Measurements from ENCODE around the gene ARHGAP32.

Gene ARHGAP32

GRCh38 chr11:128948583-128948982 is 243.5 kb downstream of the ARHGAP32 start:
- no peak for DNase-seq

GRCh38 chr11:128947773-128948172 is 244.4 kb downstream of the ARHGAP32 start:
- DNase-seq: no peak

DNA sequence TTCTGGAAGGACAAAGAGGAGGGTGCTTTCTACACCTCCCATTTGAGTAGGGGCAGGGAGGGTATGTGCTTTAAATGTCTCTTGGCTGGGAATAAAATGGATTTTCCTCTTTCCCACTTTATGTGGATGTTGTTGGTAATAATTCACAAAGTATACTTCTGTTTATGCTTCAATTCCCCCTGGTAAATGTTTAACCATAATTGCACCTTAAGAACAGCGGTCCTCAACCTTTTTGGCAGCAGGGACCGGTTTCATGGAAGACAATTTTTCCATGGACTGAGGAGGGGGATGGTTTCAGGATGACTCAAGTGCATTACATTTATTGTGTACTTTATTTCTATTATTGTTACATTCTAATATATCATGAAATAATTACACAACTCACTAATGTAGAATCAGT is 245.5 kb downstream of the ARHGAP32 start:
- no peak for DNase-seq

DNA sequence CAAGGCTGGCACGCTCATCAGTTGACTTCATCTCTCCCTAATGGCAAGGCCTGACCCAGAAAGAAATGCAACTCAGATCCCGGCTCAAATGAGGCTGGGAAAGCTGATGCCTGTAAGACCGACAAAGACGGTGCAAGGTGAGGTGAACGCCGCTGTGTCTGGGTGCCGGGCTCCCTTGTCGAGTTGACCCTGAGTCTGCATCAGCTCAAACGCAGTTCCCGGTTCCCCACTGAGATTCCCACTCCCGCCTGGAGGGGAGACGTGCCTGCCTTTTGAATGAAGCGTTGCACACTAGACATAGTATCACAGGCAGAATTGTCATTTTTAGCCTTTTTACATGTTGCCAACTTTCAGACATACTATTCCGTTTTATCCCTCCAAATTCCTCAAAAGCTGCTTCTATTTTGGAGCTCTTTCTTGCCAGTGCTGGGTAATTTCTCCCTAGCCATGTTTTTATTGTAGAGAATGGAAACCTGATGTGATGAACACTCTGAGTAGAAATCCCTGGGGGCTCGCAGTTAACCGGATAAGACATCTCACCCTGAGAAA is 248.6 kb downstream of the ARHGAP32 start:
- DNase-seq: no peak

GRCh38 chr11:128942817-128943427 is 249.2 kb downstream of the ARHGAP32 start, which contains the start of gene TP53AIP1:
Gene TP53AIP1 (minus strand): TSS chr11:128942871. CDS start chr11:128937818, 5,053 bp downstream.
- no peak for DNase-seq

DNA sequence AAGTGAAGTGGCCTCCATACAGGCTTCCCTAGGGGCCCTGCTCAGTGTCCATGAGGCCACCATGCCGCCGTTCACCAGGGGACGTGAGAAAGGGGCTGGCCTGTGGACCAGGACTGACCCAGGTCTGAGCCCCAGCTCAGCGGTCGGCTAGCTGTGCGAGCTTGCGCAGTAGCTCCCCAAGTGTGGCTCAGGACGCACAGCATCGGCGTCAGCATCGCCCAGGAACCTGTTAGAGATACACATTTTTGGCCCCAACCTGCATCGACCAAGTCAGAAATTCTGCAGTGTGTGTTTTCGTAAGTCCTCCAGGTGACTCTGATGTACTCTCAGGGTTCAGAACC is 249.9 kb downstream of the ARHGAP32 start:
- DNase-seq: no peak

GRCh38 chr11:128941573-128942271 is 250.4 kb downstream of the ARHGAP32 start:
- DNase-seq: no peak

DNA sequence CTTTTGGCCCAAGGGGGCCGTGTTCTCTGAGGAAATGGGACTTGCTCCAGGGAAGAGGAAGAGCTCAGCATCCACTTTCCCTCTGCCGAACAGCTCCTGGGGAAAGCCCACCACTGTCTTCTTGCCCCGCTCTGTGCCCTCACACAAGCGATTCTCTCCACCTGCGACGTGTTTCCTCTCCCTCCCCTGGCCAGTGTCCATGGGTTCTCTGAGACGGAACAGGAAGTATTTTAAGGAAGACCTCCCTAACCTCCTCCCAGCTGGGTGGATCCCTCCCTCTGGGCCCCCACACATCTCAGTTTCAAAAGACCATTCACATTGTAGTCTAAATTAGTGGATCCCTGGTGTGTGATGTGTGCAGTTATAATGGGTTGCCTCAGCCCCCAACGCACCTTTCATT is 251.0 kb downstream of the ARHGAP32 start:
- no peak for DNase-seq

DNA sequence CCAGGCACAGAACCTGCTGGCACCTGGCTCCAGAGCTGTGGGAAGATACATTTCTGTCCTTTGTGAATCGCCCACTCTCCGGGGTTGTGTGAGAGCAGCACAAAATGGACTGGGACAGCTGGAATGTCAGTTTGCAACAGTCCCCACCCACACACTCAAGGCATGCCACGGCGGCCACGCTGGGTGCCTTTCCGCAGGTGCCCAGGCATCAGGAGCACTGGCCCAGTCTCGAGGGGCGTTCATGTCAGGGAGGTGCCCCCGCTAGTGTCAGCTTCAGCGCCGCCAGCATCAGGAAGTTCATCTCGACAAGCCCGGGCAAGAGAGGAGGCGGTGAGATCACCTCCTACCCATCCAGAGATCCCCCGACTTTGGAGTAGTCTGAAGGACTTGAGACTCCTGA is 251.5 kb downstream of the ARHGAP32 start:
- DNase-seq: no peak

GRCh38 chr11:128940156-128940555 is 252.0 kb downstream of the ARHGAP32 start:
- no peak for DNase-seq

- no peak for DNase-seq
These were observed 252.5 kb downstream of the ARHGAP32 start for GRCh38 chr11:128939591-128939990.

DNA sequence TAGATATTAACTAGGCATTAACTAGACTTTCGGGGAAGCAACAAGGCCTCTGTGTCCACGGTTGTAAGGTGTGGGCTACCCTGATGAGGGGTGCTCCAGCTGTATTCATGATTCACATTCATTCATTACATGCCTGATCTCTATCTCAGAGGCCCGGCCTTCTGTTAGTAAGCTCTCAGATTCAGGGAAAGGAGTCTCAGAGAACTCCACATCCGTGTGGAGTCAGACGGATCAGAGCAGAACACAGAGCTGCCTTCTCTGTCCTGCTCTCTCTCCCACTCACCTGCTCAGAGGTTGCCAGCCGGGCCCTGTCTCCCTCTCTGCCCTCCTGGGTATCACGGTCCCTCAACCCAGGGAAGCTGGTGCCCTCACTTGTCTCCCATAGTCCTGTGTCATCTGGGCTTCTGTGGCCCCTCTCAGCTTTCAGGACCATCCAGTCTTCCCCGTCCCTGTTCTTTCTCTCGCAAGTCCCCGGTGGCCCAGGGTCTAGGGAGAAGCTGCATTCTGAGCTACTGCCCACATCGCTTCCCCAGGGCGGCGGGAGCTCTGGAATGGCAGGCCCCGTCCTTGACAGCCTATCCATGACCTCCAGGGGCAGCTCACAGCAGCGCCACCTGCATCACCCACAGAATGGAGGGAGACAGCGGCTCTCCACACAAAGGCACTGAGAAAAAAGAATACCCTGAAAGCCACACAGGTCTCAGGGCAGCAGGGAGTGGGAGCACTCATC is 253.8 kb downstream of the ARHGAP32 start:
- DNase-seq: no peak

DNA sequence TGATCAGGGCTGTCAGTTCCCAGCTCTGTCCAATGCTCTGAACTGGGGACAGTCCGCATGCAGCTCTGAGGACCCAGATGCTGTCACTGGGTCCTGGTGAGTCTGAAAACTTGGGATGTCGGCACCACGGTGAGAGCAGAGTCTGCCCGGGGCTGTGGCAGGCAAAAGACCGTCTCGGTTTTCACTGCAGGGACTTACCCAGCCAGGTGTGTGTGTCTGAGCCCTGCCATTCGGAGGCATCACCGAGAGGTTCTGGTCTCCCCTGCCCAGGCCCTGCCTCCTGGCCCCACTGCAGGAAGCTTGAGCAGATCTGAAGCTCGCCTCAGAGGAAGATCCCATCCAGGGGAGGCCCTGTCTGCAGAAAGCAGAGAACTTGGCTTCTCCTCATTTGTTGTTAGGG is 254.6 kb downstream of the ARHGAP32 start:
- no peak for DNase-seq

DNA sequence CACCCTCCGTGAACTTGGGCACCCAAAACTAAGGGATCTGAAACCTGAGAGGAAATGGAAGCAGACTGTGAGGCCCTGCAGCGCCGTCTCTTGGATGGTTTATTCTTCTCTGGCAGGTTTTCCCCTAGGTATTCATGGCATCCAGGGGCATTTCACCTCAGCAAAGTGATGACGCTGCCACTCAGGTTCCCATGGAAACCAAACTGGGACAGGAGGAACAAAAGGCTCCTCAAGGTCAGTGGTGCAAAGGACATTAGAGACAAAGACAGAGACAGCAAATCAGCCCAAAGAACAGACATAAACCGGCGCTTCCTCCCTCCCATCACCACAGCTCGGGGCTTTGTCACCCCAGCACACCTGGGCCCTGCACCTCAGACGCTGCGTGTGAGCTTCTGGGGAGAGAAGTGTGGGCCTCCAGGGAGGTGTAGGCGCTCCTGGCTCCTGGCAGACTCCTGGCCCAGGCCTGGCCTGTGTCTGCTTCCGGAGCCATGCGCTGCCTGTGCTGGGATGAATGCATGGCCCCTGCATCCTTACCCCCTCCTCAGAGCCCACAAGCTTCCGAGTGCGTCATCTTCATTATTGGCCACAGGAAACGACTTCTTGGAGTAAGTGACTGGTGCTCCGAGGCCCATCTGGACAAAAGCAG is 255.4 kb downstream of the ARHGAP32 start:
- DNase-seq: no peak

- DNase-seq: no peak
These were observed 257.2 kb downstream of the ARHGAP32 start for GRCh38 chr11:128934926-128935325.

GRCh38 chr11:128934351-128934750 is 257.8 kb downstream of the ARHGAP32 start:
- DNase-seq: no peak

- peak; percentile 10 for DNase-seq
These were observed 258.5 kb downstream of the ARHGAP32 start for GRCh38 chr11:128933481-128934178.

- DNase-seq: peak; percentile 62
These were observed 260.5 kb downstream of the ARHGAP32 start for GRCh38 chr11:128931668-128932067.

- DNase-seq: no peak
These were observed 261.1 kb downstream of the ARHGAP32 start for GRCh38 chr11:128931066-128931465.

GRCh38 chr11:128929991-128930390 is 262.1 kb downstream of the ARHGAP32 start:
- no peak for DNase-seq

DNA sequence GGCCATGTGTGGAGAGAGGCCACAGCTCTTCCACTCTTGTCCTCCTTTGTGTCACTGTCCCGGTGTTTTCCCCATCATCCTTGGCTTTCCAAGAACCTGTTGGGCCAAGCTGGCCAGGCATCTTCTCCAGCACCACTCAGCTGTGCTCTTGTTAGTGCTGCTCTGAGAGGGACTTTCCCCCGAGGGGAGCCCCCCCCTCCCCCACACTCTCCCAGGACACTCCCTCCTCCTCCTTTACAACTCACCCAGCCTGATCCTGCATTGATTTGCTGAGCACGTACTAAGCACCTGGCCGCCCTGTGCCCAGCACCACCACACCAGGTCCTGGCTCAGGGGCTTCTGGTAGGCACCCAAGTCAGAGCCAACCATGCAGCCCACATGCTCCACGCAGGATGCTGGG is 262.7 kb downstream of the ARHGAP32 start:
- DNase-seq: no peak

- DNase-seq: no peak
These were observed 263.7 kb downstream of the ARHGAP32 start for GRCh38 chr11:128928400-128928799.
